ENCODE data around the gene SKI. TPM values are rescaled to one million over a fixed set of nuclear protein-coding genes. Genes with fewer than 3 reads are reported as not detected.

Gene SKI
- total and polyA plus RNA-seq, 2 experiments from 2014 or later, result 9.3 to 66.8 TPM

- no peak for TF ChIP-seq REST (IDR thresholded peaks at IDR 0.05; ENCODE audit: unreplicated experiment)
- TF ChIP-seq EZH2phosphoT487 (IDR thresholded peaks at IDR 0.05; ENCODE audit: unreplicated experiment), result no peak
- TF ChIP-seq ETS1 (IDR thresholded peaks at IDR 0.05), result no peak
These were observed 45.4 kb downstream of the SKI start (continued) for GRCh38 chr1:2273401-2274090.

GRCh38 chr1:2274231-2274928, 46.3 kb downstream of the SKI start:
- Histone ChIP-seq H3K4me3 (no peak overlapping the region), H3K27me3 (ENCODE audit: insufficient read depth) (no peaks in the 10 kb centered on the region), H3K4me2 (no peak overlapping the region), H3K27ac (ENCODE audit: low read depth) (peak overlapping the region; percentile 89; the same call in 1 of the 2 replicates), H3K9me2 (ENCODE audit: insufficient read depth) (no peaks in the 10 kb centered on the region), H2AFZ (no peak overlapping the region), H3F3A (replicated peaks; ENCODE audit: low read depth) (0 out of 2 replicates have a peak, but pooled peaks cover 28% of the 10 kb centered on the region), H3K79me2 (replicated peaks; ENCODE audit: insufficient read depth) (peaks cover 88% of the 10 kb centered on the region), H3K36me3 (ENCODE audit: insufficient read depth) (no peaks in the 10 kb centered on the region; the same call in 1 of the 2 replicates), H4K20me1 (replicated peaks; ENCODE audit: insufficient read depth) (peaks cover 31% of the 10 kb centered on the region), H3K4me1 (ENCODE audit: insufficient read depth) (peaks cover 57% of the 10 kb centered on the region)
- Mint-ChIP-seq H3K27ac (peak overlapping the region; percentile 67; the same call in 1 of the 2 replicates), H3K9me3 (peaks cover 4% of the 10 kb centered on the region; the same call in 1 of the 3 replicates), H3K4me3 (no peak overlapping the region), H3K4me1 (peaks cover 69% of the 10 kb centered on the region), H3K36me3 (ENCODE audit: low read depth) (peaks cover 17% of the 10 kb centered on the region), H3K27me3 (ENCODE audit: insufficient read depth, low read depth, poor library complexity) (peaks cover 24% of the 10 kb centered on the region)
- no peak for DNase-seq (ENCODE audit: low spot score)
- ATAC-seq, result no peak
- no peak for TF ChIP-seq ETS1 (IDR thresholded peaks at IDR 0.05)
- TF ChIP-seq, protein P1, sequence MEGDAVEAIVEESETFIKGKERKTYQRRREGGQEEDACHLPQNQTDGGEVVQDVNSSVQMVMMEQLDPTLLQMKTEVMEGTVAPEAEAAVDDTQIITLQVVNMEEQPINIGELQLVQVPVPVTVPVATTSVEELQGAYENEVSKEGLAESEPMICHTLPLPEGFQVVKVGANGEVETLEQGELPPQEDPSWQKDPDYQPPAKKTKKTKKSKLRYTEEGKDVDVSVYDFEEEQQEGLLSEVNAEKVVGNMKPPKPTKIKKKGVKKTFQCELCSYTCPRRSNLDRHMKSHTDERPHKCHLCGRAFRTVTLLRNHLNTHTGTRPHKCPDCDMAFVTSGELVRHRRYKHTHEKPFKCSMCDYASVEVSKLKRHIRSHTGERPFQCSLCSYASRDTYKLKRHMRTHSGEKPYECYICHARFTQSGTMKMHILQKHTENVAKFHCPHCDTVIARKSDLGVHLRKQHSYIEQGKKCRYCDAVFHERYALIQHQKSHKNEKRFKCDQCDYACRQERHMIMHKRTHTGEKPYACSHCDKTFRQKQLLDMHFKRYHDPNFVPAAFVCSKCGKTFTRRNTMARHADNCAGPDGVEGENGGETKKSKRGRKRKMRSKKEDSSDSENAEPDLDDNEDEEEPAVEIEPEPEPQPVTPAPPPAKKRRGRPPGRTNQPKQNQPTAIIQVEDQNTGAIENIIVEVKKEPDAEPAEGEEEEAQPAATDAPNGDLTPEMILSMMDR (conservative IDR thresholded peaks at IDR 0.05; ENCODE audit: low read depth in 2 of 2), result peak in 1 of 2 experiments; percentile 17; a peak in 1 of 4 replicates

Data from GM23338 (cell line).